GM21423 (cell line): ENCODE results near the gene GMPPA.

Experiments
- ATAC-seq: cut with Tn5 transposase; IDR thresholded peaks from one replicate; pipeline ENCODE4 v1.9.1; 2021; ENCODE audit warnings: mild to moderate bottlenecking, moderate library complexity; ENCODE audit not compliant: unreplicated experiment

Gene GMPPA

DNA sequence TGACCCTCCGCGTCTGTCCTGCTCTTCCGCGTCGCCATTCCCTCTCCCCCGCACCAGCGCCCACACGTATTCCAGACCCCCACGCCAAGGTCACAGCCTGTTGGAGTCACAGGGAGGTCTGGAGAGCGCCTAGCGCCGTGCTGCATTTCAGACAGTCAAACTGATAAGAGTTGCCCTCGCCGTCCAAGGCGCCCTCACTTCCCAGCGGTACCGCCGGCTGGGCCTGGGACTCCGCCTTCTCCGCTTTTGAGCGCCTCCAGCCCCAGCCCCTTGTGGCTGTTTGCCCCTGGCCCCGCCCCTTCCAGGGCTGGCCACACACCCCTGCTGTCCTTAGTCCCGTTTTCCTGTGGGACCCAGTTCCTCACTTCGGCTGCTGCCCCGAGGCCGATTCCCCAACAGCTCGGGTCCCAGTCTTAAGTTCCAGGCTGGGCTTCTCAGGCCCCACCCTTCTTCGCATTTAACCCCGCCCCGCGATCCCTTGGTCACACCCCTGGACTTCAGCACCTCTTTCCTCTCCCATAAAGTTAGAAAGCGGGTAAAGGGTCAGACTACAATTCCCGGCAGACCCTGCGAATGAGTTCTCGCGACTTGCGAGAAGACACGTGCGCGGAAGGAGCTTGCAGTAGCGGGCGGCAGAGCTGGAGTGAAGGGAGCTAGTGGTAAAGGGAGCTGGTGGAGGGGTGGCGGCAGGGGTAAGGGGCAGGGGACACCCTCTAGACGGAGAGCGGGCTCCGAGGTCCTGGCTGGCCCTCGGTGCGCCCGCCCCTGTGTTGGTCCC lies at the start of gene GMPPA:
Gene GMPPA (plus strand): TSS at position 612 of the 778 bp plus-strand sequence. CDS start 1,085 bp downstream, outside the sequence.
- ATAC-seq = peak; percentile 95

DNA sequence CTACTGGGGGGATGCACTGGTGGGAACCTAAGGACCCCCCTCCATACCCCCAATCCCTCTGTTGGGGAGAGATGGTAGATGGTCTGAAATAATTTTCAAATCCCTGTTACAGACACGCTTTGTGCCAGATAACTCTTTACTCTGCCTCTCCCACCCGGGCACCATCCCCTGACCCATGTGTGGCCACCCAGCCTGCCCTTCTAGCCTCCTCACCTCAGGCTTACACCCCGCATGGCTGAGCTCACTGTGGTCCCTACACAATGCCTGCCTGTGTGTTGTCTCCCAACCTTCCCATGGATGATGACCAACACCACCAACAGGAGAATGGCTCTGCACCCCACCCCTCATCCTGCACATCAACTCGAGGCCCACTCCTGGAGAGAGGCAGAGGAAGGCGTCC lies 49.1 kb upstream of the GMPPA start:
- ATAC-seq = no peak

DNA sequence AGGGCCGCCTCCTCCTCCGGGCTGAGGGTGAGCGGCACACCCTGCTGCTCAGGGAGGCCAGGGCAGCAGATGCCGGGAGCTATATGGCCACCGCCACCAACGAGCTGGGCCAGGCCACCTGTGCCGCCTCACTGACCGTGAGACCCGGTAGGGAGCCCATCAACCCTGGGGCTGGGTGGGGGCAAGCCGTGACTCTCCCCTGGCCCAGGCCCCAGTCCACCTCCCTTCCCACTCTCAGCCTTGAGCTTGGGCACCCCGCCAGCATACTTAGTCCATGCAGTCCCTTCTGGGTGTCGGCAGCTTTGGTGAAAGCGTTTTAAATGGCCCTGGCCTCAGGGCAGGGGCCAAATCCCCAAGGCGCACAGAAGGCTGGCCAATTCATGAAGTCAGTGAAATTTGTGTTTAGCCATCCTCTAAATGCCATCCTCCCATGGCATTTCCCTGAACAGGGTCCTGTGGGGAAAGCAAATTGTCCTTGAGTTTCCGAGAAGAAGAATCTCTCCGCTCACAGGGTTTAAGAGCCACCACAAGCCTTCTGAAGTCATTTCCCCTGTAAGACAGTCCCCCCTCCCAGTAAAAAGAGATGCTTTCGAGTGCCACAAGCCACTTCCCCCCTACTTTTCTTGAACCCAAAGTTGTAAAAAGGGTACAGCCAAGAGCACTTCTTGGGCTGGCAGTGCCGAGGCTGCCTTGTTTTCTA lies 46.9 kb upstream of the GMPPA start:
- ATAC-seq = no peak

DNA sequence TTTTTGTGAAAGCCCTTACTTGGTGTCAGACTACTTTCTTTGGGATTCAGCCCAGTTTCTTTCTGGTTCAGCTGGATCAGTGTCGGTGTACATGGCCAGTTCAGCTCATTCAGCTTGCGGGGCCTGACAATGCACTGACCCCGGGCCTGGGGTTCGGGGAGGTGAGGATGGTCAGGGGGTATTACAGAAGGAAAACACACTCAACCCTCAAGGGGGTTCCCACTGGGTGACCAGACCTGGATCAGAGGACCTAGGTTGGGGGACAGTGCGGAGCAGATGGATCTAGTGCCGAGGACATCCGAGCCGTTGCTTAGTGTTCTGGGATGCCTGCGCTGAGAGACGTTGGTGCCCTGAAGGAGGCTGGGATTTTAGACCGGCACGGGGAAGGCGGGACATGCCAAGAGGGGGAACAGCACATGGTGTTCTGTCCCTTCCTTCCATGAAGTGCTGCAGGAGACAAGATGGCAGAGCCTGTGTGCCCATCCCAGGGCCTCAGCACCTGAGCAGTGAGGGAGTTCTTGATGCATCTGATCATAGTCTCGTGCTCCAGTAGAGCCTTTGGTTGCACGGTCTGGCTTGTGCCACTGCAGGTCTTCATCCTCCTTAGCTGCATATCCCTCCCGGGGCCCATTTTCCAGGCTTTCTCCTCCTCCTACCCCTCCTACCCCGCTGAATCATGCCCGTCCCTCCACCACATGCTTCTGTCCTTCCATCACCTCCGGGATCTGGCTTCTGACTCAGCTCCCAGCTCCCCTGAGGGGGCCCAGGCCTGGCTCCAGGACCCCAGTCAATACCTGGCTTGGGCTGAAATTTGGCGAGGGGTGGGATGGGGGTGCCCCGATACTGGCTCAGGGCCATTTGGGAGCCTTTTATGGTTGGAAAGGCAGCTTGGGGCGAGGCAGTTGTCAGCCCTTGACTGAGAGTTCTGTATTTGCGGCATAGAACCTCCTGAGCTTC lies 46.1 kb upstream of the GMPPA start:
- ATAC-seq = no peak

DNA sequence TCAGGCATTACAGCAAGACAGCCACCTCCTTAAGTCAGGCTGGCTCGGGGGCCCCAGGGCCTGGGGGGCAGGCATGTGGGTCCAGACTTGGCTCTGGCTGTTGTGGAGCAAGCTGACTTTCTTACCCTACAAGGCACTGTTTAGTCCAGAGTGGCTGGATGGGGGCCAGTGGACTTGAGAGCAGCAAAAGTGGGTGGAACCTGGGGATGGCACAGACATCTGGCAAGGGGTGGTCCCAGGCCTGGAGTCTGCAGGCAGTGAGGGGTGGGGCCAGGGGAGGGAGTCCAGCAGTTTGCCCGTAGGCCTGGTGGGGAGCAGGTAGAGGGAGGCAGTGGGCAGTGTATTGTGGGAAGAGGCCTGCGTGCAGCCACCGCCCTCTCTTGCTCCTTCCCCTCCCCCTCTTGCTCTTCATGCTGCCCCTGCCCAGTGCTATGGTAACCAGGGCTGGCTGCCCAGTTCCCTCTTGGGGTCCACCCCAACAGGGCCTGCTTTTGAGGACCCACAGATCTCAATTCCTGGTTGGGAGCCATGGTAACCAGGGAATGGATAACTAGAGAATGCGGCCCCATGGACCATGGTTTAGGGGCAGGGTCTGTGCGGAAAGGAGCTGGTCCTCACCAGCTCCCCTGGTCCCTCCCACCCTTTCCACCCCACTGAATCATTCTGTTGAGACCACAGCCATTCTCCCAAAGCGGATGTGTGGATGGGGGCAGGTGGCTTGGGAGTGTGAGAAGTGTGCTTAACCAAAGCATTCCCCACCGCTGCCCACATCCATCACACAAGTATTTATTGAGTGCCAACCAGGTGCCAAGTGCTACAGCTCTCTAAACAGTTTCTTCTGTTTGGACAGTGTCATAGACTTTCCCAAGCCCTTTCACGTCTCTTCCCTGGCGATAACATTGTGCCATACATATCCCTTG lies 44.8 kb upstream of the GMPPA start:
- ATAC-seq = no peak

DNA sequence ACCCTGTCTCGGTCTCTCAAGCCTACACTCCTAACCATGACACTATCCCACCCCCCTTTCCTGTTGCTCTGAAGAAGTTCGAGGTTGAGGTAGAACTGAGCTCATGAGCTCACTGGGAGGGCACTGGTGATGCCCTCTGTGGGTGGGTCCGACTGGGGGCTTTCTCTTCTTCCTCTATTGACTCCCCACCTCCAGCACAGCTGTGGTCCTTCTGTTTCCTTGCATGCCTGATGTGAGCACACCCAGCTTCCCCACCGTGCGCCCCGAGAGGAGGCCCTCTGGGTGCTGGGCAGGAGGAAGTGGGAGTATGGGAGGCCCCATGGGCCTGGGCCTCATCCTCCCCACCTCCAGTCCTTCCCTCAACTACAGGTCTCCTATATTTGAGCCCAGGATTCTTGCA lies 43.1 kb upstream of the GMPPA start:
- no peak for ATAC-seq

DNA sequence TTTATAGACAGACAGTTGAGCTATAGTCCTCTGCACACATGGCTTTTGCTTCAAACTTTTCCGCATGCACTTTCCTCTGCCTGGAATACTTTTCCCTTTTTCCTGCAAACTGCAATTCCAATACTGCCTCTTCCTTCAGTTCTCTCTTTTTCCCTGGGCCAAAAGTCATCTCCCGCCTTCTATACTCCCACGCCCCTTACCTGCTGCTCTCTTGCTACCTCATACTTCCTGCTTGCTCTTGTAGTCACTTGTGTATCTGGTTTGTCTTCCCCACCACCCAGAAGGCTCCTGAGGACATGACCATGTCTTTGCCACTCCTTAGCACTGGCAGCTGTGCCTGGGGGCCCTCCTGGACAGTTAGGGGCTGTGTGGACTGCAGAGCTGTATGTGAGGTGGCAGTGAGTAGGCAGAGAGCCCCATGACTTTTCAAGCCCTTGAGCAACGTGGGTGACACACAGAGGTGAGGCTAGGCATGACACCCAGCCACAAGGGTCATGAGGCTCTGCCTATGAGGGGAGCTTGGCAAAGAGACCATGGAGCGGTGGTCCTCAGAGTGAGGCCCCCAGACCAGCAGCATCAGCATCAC lies 40.8 kb upstream of the GMPPA start:
- no peak for ATAC-seq

DNA sequence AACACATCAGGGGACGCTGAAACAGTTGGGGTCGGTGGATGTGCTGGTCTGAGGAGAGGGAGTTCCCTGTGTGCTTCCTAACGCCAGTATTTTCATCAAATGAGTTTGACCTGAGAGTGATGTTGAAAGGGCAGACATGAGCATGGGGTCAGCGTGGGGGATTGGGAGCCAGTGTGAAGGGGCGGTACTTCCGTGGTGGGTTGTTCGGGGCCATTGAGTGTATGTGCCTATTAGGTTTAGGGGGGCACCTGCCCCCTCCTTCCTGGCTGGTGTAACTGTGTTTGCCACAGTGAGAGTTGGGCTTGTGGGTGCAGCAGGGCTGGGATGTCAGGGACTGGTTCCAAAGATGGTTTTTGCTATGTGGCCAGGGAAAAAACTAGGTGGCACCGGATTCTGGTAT lies 39.7 kb upstream of the GMPPA start:
- ATAC-seq = no peak

DNA sequence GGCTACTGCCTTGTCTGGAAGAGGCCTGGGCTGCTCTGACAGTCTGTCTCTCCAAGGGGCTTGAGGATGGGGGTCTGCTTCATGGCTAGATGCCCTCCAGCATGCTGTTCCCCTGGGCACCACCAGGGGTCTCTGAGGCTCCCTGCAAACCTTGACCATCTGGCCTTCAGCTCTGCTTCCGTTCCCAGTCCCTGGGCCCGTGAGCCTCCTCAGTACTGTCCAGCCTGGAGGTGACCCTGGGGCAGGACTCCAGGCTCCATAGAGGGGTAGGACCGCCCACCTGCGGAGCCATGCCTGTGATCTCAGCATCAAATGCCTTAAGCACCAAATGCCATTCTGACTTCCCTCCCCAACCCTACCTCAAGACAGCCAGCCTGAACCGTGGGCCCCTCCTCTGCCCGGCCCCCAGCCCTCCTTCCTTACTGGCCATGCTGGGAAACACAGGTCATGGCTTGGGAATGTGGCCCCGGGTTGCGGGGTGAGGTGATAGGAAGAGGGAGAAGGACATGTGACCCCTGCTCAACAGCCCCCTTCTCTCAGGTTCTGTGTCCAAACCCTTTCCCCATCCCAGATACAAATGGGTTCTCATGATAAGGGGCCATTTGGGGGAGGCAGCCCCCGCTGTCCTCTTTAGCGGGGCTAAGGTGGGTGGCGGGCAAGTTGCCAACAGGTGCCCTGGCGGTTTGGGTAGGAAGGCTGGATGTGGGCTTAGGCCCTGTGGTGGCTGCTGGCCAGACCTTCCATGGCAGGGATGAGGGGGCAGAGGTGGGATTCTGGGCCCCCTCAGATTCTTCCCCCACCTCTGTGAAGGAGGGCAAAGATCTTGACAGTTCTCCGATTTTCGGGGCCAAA lies 39.0 kb upstream of the GMPPA start:
- peak; percentile 75 for ATAC-seq

DNA sequence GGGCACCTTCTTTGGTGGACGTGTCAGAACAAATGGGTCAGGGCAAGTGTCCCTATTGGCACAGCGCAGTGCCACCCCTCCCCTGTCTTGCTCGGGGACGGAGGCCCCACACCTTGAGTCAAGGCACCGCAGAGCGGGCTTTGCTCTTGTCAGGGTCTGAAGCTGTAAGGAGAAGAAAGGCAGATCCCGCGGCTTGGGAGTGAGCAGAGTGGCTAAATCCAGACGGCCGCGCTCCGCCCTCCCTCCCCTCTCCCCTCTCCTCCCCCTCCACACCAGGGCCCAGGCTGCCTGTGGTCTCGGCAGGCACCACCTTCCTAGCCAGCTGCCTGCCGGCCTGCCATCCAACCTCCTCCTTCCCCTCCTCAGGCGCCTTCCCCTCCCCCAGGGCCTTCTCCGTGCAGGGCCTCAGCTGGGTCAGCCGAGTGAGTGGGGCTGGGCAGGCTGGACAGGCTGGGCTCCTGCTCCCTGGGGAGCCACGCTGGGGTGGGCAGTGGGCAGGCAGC lies 38.2 kb upstream of the GMPPA start:
- ATAC-seq = no peak

DNA sequence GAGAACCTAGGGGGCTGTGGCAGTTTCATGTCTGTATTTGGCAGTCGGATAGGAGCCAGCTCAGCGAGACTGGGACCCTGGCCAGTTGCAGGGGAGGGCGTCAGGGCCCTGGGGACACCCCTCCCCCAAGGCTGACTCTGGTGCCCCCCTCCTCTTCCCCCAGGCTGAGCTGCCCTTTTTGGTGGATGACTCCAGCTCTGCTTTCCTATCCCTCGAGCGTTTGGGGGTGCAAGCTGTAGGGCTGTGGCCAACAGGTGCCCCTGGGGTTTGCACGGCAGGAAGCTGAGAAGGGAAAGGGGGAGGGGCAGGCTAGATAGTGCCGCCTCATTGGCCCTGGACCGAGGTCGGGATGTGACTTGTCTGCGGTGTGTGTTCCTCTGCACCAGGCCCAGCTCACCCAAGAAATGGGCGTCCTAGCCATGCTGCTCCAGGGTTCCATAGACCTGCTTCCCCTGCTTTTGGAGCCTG lies 37.6 kb upstream of the GMPPA start:
- ATAC-seq = no peak

DNA sequence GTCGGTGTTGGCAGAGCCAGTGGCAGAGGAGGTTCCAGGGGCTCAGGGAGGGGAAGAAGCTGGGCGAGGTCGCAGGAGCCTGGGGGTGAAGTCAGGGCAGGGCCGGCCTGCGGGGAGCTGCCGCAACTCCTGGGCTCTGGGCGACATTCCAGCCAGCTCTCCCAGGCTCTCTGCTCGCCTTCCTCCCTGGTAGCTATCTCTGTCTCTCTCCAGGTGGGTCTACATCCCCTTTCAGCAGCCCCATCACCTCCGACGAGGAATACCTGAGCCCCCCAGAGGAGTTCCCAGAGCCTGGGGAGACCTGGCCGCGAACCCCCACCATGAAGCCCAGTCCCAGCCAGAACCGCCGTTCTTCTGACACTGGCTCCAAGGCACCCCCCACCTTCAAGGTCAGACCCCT lies 37.0 kb upstream of the GMPPA start:
- ATAC-seq = no peak

DNA sequence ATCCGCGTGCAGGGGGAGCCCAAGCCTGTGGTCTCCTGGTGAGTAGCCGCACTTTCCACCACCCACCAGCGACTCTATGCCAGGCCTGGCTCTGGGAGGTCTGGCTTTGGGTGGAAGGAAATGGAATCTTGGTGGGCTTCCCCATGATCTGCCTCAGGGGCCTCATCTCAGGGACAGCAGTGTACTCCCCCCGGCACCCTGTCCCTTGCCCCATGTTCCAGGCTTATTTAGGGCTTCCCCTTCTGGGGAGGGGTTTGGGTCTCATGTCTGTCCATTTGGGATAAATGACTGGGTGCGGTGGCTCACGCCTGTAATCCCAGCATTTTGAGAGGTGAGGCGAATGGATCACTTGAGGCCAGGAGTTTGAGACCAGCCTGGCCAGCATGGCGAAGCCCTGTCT lies 36.3 kb upstream of the GMPPA start:
- ATAC-seq = no peak

DNA sequence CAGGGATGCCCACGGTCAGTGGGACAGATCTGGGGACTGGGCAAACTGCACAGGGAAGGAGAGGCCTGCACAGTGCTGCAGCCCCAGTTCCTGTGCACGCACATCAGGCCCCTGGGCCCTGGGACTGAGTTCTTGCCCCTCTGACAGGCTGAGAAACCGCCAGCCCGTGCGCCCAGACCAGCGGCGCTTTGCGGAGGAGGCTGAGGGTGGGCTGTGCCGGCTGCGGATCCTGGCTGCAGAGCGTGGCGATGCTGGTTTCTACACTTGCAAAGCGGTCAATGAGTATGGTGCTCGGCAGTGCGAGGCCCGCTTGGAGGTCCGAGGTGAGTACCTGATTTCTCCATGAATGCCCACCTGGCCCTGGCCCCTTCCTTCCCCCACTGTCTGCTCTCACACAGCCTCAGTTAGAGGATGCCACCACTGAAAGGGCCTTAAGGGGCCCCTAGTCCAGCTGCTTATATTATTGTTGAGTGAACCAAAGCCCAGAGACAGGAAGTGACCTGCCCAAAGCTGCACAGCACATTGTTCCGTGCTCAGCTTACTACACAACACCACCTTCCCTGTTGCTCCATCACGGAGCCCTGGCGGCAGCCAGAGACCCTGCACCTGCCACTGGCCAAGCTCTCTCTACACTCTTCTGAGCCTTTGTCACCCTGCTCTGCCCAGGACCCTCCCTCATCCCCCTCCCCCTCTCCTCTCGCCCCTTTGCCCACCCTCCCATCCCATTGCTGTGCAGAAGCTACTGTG lies 34.2 kb upstream of the GMPPA start:
- ATAC-seq = no peak

DNA sequence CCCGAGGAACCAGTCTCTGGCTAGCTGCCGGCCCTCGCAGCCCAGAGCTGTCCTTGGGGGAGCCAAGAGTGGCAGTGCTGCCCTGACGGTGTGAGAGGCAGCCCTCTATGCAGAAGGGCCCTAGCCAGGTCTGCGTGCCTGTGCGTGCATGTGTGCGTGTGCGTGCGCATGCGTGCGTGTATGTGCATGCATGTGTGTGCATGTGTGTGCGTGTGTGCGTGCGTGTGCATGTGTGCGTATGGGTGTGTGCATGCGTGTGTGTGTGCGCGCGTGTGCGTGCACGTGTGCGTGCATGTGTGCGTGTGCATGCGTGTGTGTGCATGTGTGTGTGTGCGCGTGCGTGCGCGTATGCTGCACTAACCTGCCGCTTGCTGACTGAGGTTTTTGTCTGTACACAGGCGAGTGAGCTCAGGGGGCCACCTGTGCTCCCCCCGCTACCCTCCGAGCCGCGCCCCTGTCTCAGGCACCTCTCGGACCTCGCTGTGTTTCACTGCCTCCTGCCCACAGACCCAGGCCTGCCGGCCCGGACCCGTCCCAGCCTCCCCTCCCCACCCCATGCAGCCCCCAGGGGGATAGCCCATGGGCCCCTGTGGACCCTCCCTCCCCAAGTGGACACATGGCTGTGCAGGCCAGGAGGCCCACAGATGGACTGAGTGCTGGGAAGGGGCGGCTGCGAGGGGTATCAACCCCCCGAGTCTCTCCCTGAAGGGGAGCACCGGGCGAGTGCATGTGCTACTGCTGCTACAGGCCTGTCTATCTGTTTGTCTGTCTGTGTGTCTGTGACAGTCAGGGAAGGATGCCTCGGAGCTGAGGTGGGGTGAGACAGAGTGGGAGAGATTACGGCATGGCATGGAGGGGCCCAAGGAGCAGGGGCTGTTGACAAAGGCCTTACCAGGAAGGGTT lies 32.8 kb upstream of the GMPPA start:
- no peak for ATAC-seq

DNA sequence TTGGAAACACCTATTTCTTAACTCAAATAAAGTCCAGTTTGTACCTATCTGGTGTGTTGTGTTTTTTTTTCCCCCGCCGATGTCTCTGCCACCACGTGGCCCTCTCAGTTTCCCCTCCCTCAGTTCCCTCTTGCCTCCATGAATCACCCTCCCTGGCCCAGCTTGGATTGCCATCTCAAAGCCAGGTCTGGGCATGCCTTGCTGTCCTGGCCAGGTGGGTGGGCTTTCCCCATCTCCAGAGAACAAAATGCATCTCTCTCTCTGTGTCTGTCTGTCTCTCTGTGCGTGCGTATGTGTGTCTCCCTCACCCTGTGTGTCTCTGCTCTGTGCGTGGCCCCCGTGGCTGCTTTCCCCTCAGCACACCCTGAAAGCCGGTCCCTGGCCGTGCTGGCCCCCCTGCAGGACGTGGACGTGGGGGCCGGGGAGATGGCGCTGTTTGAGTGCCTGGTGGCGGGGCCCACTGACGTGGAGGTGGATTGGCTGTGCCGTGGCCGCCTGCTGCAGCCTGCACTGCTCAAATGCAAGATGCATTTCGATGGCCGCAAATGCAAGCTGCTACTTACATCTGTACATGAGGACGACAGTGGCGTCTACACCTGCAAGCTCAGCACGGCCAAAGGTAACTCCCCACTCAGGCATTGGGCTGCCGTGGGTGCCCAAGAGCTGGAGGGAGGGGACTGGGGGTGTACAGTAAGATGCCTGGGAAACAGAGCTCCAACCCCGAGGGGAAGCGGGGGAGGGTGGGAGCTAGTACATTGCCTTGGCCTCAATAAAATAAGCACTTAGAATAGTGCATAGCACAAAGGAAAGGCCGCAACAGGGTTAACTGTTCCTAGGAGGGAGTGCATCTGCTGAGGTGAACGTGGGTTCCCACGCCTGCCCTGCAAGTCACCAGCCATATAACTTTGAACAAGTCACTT lies 31.6 kb upstream of the GMPPA start:
- ATAC-seq = no peak
